ENCODE results near the gene AP5Z1. TPM values are rescaled to one million over a fixed set of nuclear protein-coding genes. Genes with fewer than 3 reads are reported as not detected.
"Not testable (repeated sequence)": the region's sequence is repeated elsewhere in the genome, so short reads cannot be mapped to it uniquely, and the experiment has no call there.

Gene AP5Z1
- total RNA-seq, 1 donor from 2014 or later, result 17.6 TPM

GRCh38 chr7:4800926-4801838 is 25.8 kb downstream of the AP5Z1 start:
- no peak for DNase-seq (ENCODE audit: low read depth in 2 of 2)

DNA sequence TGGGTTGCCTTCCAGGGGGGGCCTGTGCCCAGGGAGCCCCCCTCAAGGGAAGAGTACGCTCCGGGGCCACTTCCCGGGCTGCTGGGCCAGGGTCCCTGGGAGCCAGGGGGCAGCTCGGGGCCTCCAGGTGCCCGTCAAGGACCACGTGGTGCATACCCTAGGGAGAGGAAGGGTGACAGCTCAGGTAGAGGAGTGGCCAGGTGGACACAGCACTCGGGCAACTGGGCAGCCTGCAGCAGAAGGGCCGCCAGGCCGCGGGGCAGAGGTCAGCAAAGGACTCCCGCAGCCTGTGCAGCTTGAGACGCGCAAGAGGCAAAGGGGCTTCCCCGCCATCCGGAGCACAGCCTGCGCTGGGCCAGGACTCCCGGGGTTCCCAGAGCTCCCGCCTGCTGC is 26.4 kb downstream of the AP5Z1 start:
- DNase-seq (ENCODE audit: low read depth in 2 of 2), result no peak

DNA sequence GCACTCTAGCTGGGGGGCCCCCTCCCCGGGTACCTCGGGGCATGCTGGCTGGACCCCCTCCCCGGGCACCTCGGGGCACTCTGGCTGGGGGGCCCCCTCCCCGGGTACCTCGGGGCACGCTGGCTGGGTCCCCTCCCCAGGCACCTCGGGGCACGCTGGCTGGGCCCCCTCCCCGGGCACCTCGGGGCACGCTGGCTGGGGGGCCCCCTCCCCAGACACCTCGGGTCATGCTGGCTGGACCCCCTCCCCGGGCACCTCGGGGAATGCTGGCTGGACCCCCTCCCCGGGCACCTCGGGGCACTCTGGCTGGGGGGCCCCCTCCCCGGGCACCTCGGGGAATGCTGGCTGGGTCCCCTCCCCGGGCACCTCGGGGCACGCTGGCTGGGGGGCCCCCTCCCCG is 27.2 kb downstream of the AP5Z1 start:
- DNase-seq (ENCODE audit: low read depth in 2 of 2), result not testable (repeated sequence)

DNA sequence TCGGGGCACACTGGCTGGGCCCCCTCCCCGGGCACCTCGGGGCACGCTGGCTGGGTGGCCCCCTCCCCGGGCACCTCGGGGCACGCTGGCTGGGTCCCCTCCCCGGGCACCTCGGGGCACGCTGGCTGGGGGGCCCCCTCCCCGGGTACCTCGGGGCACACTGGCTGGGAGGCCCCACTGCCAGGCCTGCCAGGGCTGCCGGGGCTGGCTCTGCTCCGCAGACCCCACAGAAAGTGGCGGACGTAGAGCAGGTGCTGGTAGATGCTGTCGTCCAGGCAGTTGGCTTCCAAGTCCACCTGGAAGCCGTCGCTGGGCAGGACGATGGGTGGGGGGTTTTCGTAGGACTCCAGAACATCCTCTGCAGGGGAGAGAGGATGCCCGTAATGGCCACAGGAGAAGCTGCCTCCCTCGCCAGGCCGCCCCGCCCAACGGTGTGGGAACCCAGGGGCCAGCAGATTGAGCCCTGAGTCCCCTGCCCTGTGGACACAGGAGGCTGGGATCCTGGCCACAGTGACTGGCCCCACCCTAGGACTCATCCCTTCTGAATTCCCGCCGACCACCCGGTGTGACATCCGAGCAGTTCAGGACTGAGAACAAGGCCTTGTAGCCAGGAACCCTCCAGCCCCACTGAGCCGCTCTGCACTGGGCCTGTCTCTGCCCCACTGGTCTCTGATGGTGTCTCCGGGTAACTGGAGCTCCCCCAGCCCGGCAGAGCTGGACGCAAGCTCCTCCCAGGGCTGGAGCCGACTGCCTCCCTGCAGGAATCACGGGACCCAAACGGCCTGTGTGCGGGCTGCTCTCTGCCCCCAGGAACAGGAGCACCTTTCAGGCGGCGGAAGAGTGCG is 28.2 kb downstream of the AP5Z1 start:
- DNase-seq (ENCODE audit: low read depth in 2 of 2), result no peak

DNA sequence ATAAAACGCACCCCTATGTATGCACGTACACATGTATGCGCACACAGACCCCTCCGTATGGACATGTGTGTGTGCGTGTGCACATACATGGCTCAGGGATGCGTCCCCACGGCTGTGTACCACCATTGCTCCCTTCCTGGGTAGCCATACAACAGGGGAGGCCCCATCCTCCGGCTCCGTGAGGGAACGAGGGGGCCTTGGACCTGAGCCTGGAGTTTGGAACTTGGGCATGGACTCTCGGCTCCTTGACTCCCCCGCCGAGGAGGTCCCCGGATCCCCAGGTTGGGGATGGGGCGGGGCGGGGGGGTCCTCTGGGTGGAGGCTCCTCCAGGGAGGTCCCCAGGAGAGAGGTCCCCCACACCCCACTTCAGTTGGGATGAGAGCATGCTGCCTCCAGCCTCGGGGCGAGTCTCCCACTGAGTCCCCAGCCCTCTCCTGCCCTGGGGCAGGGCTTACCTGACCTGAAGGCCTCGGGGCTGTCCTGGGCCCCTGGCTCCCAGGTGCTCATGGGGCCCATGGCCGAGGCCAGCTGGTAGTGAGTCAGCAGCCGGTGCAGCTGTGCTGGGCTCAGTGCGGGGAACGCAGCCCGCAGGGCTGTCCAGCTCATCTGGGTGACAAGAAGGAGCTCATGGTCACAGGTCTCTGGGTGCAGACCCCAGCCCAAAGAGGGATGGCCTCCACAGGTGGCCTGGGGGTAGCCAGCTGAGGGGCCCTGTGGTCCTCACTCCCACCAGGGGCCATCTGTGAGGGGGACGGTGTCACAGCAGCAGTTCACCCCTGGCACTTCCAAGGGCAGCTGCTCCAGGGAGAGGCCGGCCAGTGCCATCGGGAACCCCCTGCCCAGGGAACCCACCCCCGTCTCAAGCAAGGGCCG is 29.9 kb downstream of the AP5Z1 start:
- no peak for DNase-seq (ENCODE audit: low read depth in 2 of 2)

GRCh38 chr7:4805984-4806300 is 30.5 kb downstream of the AP5Z1 start:
- no peak for DNase-seq (ENCODE audit: low read depth in 2 of 2)

GRCh38 chr7:4806983-4807597 is 31.7 kb downstream of the AP5Z1 start:
- DNase-seq (ENCODE audit: low read depth in 2 of 2), result no peak

DNA sequence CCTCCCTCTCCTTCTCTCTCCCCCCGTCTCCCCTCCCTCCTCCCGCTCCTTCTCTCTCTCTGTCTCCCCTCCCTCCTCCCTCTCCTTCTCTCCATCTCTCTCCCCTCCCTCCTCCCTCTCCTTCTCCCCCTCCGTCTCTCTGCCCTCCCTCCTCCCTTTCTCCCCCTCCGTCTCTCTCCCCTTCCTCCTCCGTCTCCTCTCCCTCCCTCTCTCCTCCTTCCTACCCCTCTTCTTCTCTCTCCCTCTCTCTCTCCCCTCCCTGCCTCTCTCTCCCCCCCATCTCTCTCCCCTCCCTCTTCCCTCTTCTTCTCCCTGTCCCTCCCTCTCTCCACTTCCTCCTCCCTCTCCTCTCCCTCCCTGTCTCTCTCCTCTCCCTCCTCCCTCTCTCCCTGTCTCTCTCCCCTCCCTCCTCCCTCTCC is 32.2 kb downstream of the AP5Z1 start:
- no peak for DNase-seq (ENCODE audit: low read depth in 2 of 2)

DNA sequence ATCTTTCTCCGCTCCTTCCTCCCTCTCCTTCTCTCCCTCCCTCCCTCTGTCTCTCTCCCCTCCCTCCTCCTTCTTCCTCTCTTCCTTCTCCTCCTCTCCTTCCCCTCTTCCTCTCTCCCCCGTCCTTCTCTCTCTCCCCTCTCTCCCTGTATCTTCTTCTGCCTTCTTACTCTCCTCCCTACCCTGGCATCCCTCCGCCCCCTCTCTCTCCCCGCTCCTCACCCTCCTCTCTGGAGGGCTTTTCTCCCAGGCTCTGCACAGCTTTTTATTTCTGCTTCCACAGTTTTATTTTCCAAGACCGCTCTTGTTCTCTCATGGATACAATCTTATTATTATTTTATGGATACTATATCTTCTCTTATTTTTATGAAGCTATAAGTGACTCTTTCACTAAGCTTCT is 32.6 kb downstream of the AP5Z1 start:
- DNase-seq (ENCODE audit: low read depth in 2 of 2), result no peak

- DNase-seq (ENCODE audit: low read depth in 2 of 2), result no peak
These were observed 33.1 kb downstream of the AP5Z1 start for GRCh38 chr7:4808565-4808964.

- no peak for DNase-seq (ENCODE audit: low read depth in 2 of 2)
These were observed 33.7 kb downstream of the AP5Z1 start for GRCh38 chr7:4809091-4809591.

DNA sequence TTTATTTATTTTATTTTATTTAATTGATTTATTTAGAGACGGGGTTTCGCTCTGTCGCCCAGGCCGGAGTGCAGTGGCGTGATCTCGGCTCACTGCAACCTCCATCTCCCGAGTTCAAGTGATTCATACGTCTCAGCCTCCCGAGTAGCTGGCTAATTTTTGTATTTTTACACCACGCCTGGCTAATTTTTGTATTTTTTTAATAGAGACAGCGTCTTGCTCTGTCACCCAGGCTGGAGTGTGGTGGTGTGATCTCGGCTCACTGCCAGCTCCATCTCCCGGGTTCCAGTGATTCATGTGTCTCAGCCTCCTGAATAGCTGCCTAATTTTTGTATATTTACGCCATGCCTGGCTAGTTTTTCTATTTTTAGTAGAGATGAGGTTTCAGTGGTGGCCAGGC is 34.2 kb downstream of the AP5Z1 start:
- DNase-seq (ENCODE audit: low read depth in 2 of 2), result no peak

GRCh38 chr7:4814433-4814832 is 39.0 kb downstream of the AP5Z1 start:
- DNase-seq (ENCODE audit: low read depth in 2 of 2), result no peak

- no peak for DNase-seq (ENCODE audit: low read depth in 2 of 2)
These were observed 39.7 kb downstream of the AP5Z1 start for GRCh38 chr7:4815121-4815520.

GRCh38 chr7:4815609-4816418 is 40.4 kb downstream of the AP5Z1 start:
- no peak for DNase-seq (ENCODE audit: low read depth in 2 of 2)

DNA sequence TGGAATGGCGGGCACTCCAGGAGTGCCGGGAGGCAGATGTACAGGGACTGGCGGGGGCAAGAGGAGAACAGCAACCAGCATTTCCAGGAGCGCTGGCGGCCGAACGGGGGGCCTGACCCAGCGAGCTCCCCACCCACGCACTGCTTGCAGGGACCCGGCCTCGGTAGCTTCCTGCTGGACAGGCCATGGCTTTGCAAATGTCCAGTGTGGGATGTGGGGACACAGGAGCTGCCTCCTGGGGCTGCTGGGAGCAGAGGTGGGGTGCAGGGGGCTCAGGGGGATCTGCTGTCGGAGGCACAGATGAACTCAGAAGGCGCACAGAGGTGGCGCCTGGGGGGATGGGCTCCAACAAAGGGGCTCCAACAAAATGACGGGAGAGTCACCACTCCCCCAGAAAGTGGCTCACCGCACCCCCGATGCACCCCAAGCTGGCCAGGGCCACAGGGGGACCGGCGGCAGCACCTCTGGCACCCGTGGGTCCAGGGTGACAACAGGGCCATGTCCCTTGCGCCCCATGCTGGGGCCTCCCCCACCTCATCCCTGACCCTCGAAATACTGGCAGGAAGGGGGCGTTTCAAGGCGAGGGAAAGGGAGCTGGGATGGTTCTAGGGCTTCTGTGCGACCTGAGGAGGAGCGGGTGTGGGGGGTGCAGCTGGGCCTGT is 41.1 kb downstream of the AP5Z1 start:
- DNase-seq (ENCODE audit: low read depth in 2 of 2), result no peak

DNA sequence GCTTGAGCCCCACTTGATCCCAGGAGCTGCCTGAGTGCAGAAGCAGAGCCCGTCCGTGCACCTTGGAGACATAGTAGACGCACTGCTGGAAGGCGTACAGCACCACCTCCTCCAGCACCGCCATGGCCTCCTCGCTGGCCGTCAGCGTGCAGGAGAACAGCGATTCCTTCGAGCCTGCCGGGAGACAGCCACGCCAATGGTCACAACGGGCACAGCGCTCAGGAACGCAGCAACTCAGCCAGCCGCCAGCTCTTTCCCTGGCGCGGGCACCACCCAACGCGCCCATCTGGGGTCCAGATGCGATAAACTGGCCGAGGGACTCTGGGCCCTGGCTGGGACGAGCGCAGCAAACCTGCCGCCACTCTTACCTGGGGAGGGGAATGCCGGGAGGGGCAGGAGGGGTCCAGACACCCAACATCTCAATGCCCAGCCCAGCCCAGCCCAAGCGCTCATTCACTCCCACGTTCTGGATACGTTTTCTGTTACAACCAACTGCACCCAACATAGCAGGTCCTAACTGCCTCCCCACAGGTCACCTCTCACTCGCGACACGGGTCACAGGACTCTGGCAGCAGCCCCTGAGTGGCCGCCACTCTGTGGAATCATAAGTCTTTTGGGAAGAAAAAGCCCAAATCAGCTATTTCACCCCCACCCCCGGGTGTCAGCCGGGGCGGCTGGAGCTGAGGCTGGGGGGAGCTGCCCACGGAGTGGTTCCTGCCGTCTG is 41.9 kb downstream of the AP5Z1 start:
- no peak for DNase-seq (ENCODE audit: low read depth in 2 of 2)

DNA sequence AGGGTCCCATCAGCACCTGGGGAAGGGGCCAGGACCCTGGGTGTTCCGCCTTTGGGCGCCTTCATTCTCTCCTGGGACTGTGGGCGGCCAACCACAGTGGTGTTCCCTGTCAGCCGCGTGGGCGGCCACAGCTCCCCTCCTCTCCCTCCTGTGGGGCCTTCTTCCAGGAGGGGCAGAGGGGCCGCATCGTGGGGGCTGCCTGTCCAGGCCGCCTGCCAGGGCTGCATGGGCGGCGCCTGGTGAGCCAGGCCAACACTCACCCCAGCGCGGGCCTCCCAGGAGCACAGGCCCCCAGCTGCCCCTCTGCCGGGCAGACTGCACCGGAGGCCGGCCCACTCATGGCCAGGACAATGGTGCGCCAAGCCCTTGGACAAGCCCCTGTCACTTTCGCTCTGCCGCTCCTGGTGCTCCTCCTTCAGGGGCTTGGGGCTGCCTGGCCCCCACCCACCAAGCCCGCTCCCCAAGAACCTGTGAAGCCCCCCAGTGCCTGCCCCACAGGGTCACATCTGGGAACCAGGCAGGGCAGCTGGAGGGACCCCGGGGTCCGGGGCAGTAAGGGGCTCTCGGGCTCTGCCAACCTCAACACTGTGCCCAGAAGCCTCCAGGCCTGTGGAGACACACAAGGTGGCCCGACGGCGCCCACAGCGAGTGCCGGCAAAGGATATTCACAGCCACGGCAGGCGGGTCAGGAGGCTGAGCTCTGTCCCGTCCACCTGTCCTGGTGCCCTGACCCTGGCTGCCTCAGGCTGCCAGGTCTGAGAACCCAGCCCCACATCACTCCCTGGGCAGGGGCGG is 42.8 kb downstream of the AP5Z1 start:
- DNase-seq (ENCODE audit: low read depth in 2 of 2), result no peak
